Fibroblast of mammary gland (primary cell): ENCODE measurements around the gene SYT17.

Source experiments
- DNase-seq: peaks from one replicate; pipeline ENCODE4 v3.0.0-alpha.2; 2010; ENCODE audit warnings: low read depth
- H3K4me3 ChIP-seq: 2 replicates; pipeline ENCODE4 v1.5.1; 2011; ENCODE audit warnings: low read depth, mild to moderate bottlenecking, low read length, moderate library complexity; ENCODE audit not compliant: control insufficient read depth
- CTCF ChIP-seq: conservative IDR thresholded peaks from 2 replicates; pipeline ENCODE4 v1.5.1; 2011; ENCODE audit warnings: low read depth, low read length, inconsistent platforms; ENCODE audit not compliant: control insufficient read depth, insufficient read depth

The SYT17 gene

GRCh38 chr16:19210968-19211367 lies 42.9 kb downstream of the SYT17 start:
- TF ChIP-seq CTCF, result no peak
- no peak overlapping the region for H3K4me3 ChIP-seq
- no peak for DNase-seq

GRCh38 chr16:19212059-19212458 lies 44.0 kb downstream of the SYT17 start:
- no peak for DNase-seq
- TF ChIP-seq CTCF, result no peak
- no peak overlapping the region for H3K4me3 ChIP-seq

- DNase-seq, result no peak
Observed at GRCh38 chr16:19213885-19214284, 45.8 kb downstream of the SYT17 start.

DNA sequence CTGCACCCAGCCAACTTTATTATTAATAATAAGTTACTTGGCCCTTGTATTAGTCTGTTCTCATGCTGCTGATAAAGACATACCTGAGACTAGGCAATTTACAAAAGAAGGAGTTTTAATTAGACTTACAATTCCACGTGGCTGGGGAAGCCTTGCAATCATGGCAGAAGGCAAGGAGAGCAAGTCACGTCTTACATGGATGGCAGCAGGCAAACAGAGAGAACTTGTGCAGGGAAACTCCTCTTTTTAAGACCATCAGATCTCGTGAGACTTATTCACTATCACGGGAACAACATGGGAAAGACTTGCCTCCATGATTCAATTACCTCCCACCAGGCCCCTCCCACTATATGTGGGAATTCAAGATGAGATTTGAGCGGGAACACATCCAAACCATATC lies 47.7 kb downstream of the SYT17 start:
- TF ChIP-seq CTCF, result no peak
- H3K4me3 ChIP-seq, result no peak overlapping the region
- DNase-seq, result no peak

More at GRCh38 chr16:19213885-19214284, 45.8 kb downstream of the SYT17 start:
- no peak for TF ChIP-seq CTCF
- H3K4me3 ChIP-seq, result no peak overlapping the region

DNA sequence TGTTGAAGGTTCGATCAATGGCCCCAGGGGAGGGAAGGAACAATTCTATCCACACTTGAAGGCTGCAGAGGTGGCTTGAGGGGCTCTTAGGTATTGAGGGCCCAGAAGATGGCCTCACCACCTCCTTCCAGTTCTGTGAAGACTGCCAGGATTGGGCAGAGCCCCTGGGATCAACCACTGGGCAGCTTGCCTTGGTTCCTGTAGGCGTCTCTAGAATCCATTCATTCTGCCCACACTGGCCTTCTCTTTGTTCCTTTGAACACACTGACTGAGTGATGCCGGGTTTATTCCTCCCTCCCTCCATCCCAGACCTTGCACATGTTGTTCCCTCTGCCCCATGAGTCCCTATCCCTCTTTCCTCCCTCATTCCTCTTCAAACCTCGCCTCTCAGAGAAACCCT lies 50.5 kb downstream of the SYT17 start:
- no peak for DNase-seq
- TF ChIP-seq CTCF, result no peak
- no peak overlapping the region for H3K4me3 ChIP-seq

GRCh38 chr16:19219836-19220235 lies 51.8 kb downstream of the SYT17 start:
- no peak for TF ChIP-seq CTCF
- peak; percentile 16 for DNase-seq
- no peak overlapping the region for H3K4me3 ChIP-seq
